GM12864 (cell line): Measurements from ENCODE around the gene OCIAD1.
"Not testable (repeated sequence)": the region's sequence is repeated elsewhere in the genome, so short reads cannot be mapped to it uniquely, and the experiment has no call there.

ENCODE experiments used
- DNase-seq: peaks from one replicate; pipeline ENCODE4 v3.0.0-alpha.2; 2011; ENCODE audit warnings: low read depth
- H3K4me3 ChIP-seq: 2 replicates; pipeline ENCODE4 v1.5.1; 2011; ENCODE audit warnings: mild to moderate bottlenecking, low read depth, low read length, control low read depth
- CTCF ChIP-seq: IDR thresholded peaks from 2 replicates; pipeline ENCODE4 v1.5.1; 2011; ENCODE audit warnings: low read depth, mild to moderate bottlenecking, moderate library complexity, low read length, control low read depth, inconsistent platforms; ENCODE audit errors: missing control alignments

Gene OCIAD1

GRCh38 chr4:48863728-48864127 is 32.8 kb downstream of the OCIAD1 start:
- no peak for DNase-seq
- H3K4me3 ChIP-seq, result no peak overlapping the region
- no peak for TF ChIP-seq CTCF

GRCh38 chr4:48864696-48865095 is 33.8 kb downstream of the OCIAD1 start:
- not testable (repeated sequence) for DNase-seq, H3K4me3 ChIP-seq

GRCh38 chr4:48877827-48878535 is 47.1 kb downstream of the OCIAD1 start:
- DNase-seq, result no peak
- H3K4me3 ChIP-seq, result no peak overlapping the region
- TF ChIP-seq CTCF, result no peak

GRCh38 chr4:48879561-48880442 is 48.9 kb downstream of the OCIAD1 start:
- DNase-seq, result no peak
- TF ChIP-seq CTCF, result no peak

GRCh38 chr4:48881646-48882045 is 50.8 kb downstream of the OCIAD1 start:
- not testable (repeated sequence) for H3K4me3 ChIP-seq, DNase-seq

More at GRCh38 chr4:48879561-48880442, 48.9 kb downstream of the OCIAD1 start:
- H3K4me3 ChIP-seq, result no peak overlapping the region

- not testable (repeated sequence) for H3K4me3 ChIP-seq, DNase-seq
Observed at GRCh38 chr4:48889750-48890149, 58.9 kb downstream of the OCIAD1 start.

GRCh38 chr4:48891028-48891619 is 60.2 kb downstream of the OCIAD1 start:
- DNase-seq, result no peak
- H3K4me3 ChIP-seq, result no peak overlapping the region
- no peak for TF ChIP-seq CTCF

- TF ChIP-seq CTCF, result no peak
- no peak overlapping the region for H3K4me3 ChIP-seq
Observed at GRCh38 chr4:48896845-48897244, 66.0 kb downstream of the OCIAD1 start.

More at GRCh38 chr4:48896845-48897244, 66.0 kb downstream of the OCIAD1 start:
- no peak for DNase-seq
